NCI-H226 (cell line): ENCODE measurements around the gene SEC16B.
A peak's percentile ranks its signal among the peaks of the same experiment; 100 is the strongest.

ENCODE experiments used
- DNase-seq: peaks from one replicate; pipeline ENCODE4 v3.0.0-alpha.2; 2015

SEC16B gene

GRCh38 chr1:177937174-177937770 is 32.6 kb downstream of the SEC16B start:
- DNase-seq: no peak

GRCh38 chr1:177935638-177936415 is 34.0 kb downstream of the SEC16B start:
- DNase-seq: no peak

- no peak for DNase-seq
These were observed 34.9 kb downstream of the SEC16B start for GRCh38 chr1:177934927-177935326.

GRCh38 chr1:177934461-177934860 is 35.4 kb downstream of the SEC16B start:
- no peak for DNase-seq

- no peak for DNase-seq
These were observed 36.0 kb downstream of the SEC16B start for GRCh38 chr1:177933881-177934280.

GRCh38 chr1:177932123-177932522 is 37.7 kb downstream of the SEC16B start:
- no peak for DNase-seq

GRCh38 chr1:177928952-177929351 is 40.9 kb downstream of the SEC16B start:
- no peak for DNase-seq

- DNase-seq: peak; percentile 33
These were observed 41.7 kb downstream of the SEC16B start for GRCh38 chr1:177928194-177928593.

GRCh38 chr1:177927021-177927596 is 42.7 kb downstream of the SEC16B start:
- DNase-seq: peak; percentile 93

GRCh38 chr1:177926201-177926600 is 43.7 kb downstream of the SEC16B start:
- DNase-seq: no peak

GRCh38 chr1:177925006-177925405 is 44.9 kb downstream of the SEC16B start:
- no peak for DNase-seq

GRCh38 chr1:177923441-177923840 is 46.4 kb downstream of the SEC16B start:
- no peak for DNase-seq

GRCh38 chr1:177922209-177922608 is 47.6 kb downstream of the SEC16B start:
- no peak for DNase-seq

- DNase-seq: no peak
These were observed 48.3 kb downstream of the SEC16B start for GRCh38 chr1:177921590-177921989.

- DNase-seq: no peak
These were observed 49.8 kb downstream of the SEC16B start for GRCh38 chr1:177920091-177920490.

GRCh38 chr1:177915641-177916040 is 54.2 kb downstream of the SEC16B start:
- peak; percentile 41 for DNase-seq

- DNase-seq: no peak
These were observed 55.3 kb downstream of the SEC16B start for GRCh38 chr1:177914603-177915002.

GRCh38 chr1:177913762-177914540 is 55.9 kb downstream of the SEC16B start:
- no peak for DNase-seq

GRCh38 chr1:177912991-177913390 is 56.9 kb downstream of the SEC16B start:
- no peak for DNase-seq

- DNase-seq: no peak
These were observed 60.4 kb downstream of the SEC16B start for GRCh38 chr1:177909416-177909815.

GRCh38 chr1:177907000-177907399 is 62.9 kb downstream of the SEC16B start:
- no peak for DNase-seq

GRCh38 chr1:177905686-177906085 is 64.2 kb downstream of the SEC16B start:
- DNase-seq: no peak

GRCh38 chr1:177902266-177902665 is 67.6 kb downstream of the SEC16B start:
- DNase-seq: no peak
